CD4-positive, alpha-beta T cell treated with Interleukin-17A for 1 hour (primary cell): Measurements from ENCODE around the gene CACFD1.
"Not testable (repeated sequence)": the region's sequence is repeated elsewhere in the genome, so short reads cannot be mapped to it uniquely, and the experiment has no call there.

Experiments used
- DNase-seq: peaks from one replicate; pipeline ENCODE4 v3.0.0-alpha.2; 2020

The CACFD1 gene

GRCh38 chr9:133440874-133441273, 18.9 kb upstream of the CACFD1 start:
- DNase-seq = no peak

GRCh38 chr9:133441571-133441970, 18.2 kb upstream of the CACFD1 start:
- DNase-seq = no peak

- DNase-seq = no peak
These were observed 16.5 kb upstream of the CACFD1 start for GRCh38 chr9:133443248-133443647.

GRCh38 chr9:133443982-133444381, 15.8 kb upstream of the CACFD1 start:
- DNase-seq = no peak

- no peak for DNase-seq
These were observed 14.3 kb upstream of the CACFD1 start for GRCh38 chr9:133445293-133445969.

GRCh38 chr9:133448487-133448972, 11.2 kb upstream of the CACFD1 start:
- no peak for DNase-seq

- no peak for DNase-seq
These were observed 10.0 kb upstream of the CACFD1 start for GRCh38 chr9:133449760-133450159.

- DNase-seq = not testable (repeated sequence)
These were observed 7.9 kb upstream of the CACFD1 start for GRCh38 chr9:133451865-133452264.

GRCh38 chr9:133452562-133452961, 7.2 kb upstream of the CACFD1 start:
- no peak for DNase-seq

- no peak for DNase-seq
These were observed 6.1 kb upstream of the CACFD1 start for GRCh38 chr9:133453651-133454050.

- no peak for DNase-seq
These were observed 5.5 kb upstream of the CACFD1 start for GRCh38 chr9:133454325-133454724.

- no peak for DNase-seq
These were observed 4.7 kb upstream of the CACFD1 start for GRCh38 chr9:133454943-133455673.

GRCh38 chr9:133455936-133456335, 3.8 kb upstream of the CACFD1 start:
- DNase-seq = no peak

- DNase-seq = no peak
These were observed 3.4 kb upstream of the CACFD1 start for GRCh38 chr9:133456409-133456808.

- no peak for DNase-seq
These were observed 2.5 kb upstream of the CACFD1 start for GRCh38 chr9:133457233-133457632.

GRCh38 chr9:133457748-133458147, 2.0 kb upstream of the CACFD1 start:
- DNase-seq = no peak

GRCh38 chr9:133458643-133459312, 1.0 kb upstream of the CACFD1 start:
- no peak for DNase-seq

- peak; percentile 62 for DNase-seq
These were observed 812 bp downstream of the CACFD1 start for GRCh38 chr9:133460405-133461175.

GRCh38 chr9:133461975-133462374, 2.2 kb downstream of the CACFD1 start:
- DNase-seq = no peak

GRCh38 chr9:133463234-133463863, 3.6 kb downstream of the CACFD1 start:
- DNase-seq = no peak

GRCh38 chr9:133463864-133464615, 4.3 kb downstream of the CACFD1 start:
- no peak for DNase-seq

GRCh38 chr9:133464638-133465037, 4.9 kb downstream of the CACFD1 start:
- no peak for DNase-seq
